ENCODE measurements around the gene GRIN3A.

- TF ChIP-seq TCF12 (IDR thresholded peaks at IDR 0.05; ENCODE audit: low read depth) = no peak
- TF ChIP-seq RAD21 (IDR thresholded peaks at IDR 0.05; ENCODE audit: low read depth) = no peak
- TF ChIP-seq EP300 (IDR thresholded peaks at IDR 0.05; ENCODE audit: borderline replicate concordance) = no peak
- TF ChIP-seq FOXM1 (IDR thresholded peaks at IDR 0.05; ENCODE audit: borderline replicate concordance, low read depth) = no peak
- TF ChIP-seq REST (IDR thresholded peaks at IDR 0.05; ENCODE audit: low read depth) = no peak
- no peak for TF ChIP-seq CREB1 (IDR thresholded peaks at IDR 0.05; ENCODE audit: low read depth)
- no peak for TF ChIP-seq YY1 (IDR thresholded peaks at IDR 0.05; ENCODE audit: low read depth)
- no peak for TF ChIP-seq CEBPB (IDR thresholded peaks at IDR 0.05)
- no peak for TF ChIP-seq USF1 (IDR thresholded peaks at IDR 0.05)
- no peak for TF ChIP-seq TAF1 (IDR thresholded peaks at IDR 0.05; ENCODE audit: low read depth)
These were observed 64.3 kb downstream of the GRIN3A start for GRCh38 chr9:101674165-101674564.
